GM12864 (cell line): ENCODE results near the gene TMEM203.
"Not testable (repeated sequence)": the region's sequence is repeated elsewhere in the genome, so short reads cannot be mapped to it uniquely, and the experiment has no call there.

Experiments
- DNase-seq: peaks from one replicate; pipeline ENCODE4 v3.0.0-alpha.2; 2011; ENCODE audit warnings: low read depth
- H3K4me3 ChIP-seq: 2 replicates; pipeline ENCODE4 v1.5.1; 2011; ENCODE audit warnings: mild to moderate bottlenecking, low read depth, low read length, control low read depth
- CTCF ChIP-seq: IDR thresholded peaks from 2 replicates; pipeline ENCODE4 v1.5.1; 2011; ENCODE audit warnings: low read depth, mild to moderate bottlenecking, moderate library complexity, low read length, control low read depth, inconsistent platforms; ENCODE audit errors: missing control alignments

The TMEM203 gene

GRCh38 chr9:137243626-137244485, 38.4 kb upstream of the TMEM203 start:
- TF ChIP-seq CTCF: no peak
- no peak for DNase-seq
- no peak overlapping the region for H3K4me3 ChIP-seq

GRCh38 chr9:137243266-137243625, 37.8 kb upstream of the TMEM203 start:
- H3K4me3 ChIP-seq, DNase-seq: not testable (repeated sequence)

- no peak for TF ChIP-seq CTCF
- DNase-seq: no peak
- H3K4me3 ChIP-seq: peak overlapping the region; percentile 96
Observed at GRCh38 chr9:137242269-137243203, 37.1 kb upstream of the TMEM203 start.

- peak overlapping the region; percentile 96 for H3K4me3 ChIP-seq
Observed at GRCh38 chr9:137241490-137242268, 36.2 kb upstream of the TMEM203 start.

GRCh38 chr9:137240841-137241489, 35.5 kb upstream of the TMEM203 start, which contains the start of gene TUBB4B:
TSS of gene TUBB4B (plus strand) at chr9:137241287. CDS start at chr9:137241361, 74 bp downstream.
- DNase-seq: peak; percentile 100
- no peak for TF ChIP-seq CTCF
- peak within 1 kb of the TSS; percentile 96 for H3K4me3 ChIP-seq

More at GRCh38 chr9:137241490-137242268, 36.2 kb upstream of the TMEM203 start:
- no peak for TF ChIP-seq CTCF
- no peak for DNase-seq

GRCh38 chr9:137240318-137240840, 34.9 kb upstream of the TMEM203 start:
- peak overlapping the region; percentile 76 for H3K4me3 ChIP-seq
- DNase-seq: no peak
- no peak for TF ChIP-seq CTCF

GRCh38 chr9:137239541-137240200, 34.2 kb upstream of the TMEM203 start:
- DNase-seq: not testable (repeated sequence)
- peak overlapping the region; percentile 76 for H3K4me3 ChIP-seq
